ENCODE data around the gene GSTM2. TPM values are rescaled to one million over a fixed set of nuclear protein-coding genes. Genes with fewer than 3 reads are reported as not detected.

Gene GSTM2
- total and polyA plus RNA-seq, 2 donors (not counting 3 experiments of a cell fraction or from before 2014, with no cell fraction given) = 21.5 to 23.6 TPM

DNA sequence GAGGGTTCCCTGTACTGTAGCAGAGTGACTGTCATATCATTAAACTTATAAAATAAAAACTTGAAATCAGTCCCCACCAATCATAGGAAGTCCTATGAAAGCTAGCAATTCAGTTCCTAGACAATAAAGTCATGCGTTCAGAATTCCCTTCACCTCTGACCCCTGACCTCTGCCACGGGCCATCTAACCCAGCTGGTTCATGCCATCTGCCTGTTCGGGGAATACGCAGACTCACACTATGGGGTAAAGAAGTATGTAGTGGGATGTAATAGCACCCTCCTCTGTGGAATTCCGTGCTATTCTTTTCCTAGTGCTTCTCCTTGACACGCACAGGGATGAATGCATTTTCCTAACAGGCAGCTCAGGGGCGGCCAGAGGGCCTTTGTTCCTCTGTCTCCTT, 9.9 kb upstream of the GSTM2 start:
- intact Hi-C loops (cut with micrococcal nuclease) (no loop called here), dilution Hi-C loops (cut with MboI; ENCODE audit: extremely low pct_ligation_motif_present, low sequenced_read_pairs) (no loop called here)
- BruUV-seq (replicated peaks) = no TSS peak
- Histone ChIP-seq H3K4me2 (ENCODE audit: insufficient read depth, low read length) (no peak overlapping the region), H4K20me1 (replicated peaks; ENCODE audit: control insufficient read depth, extremely low read depth, insufficient read depth, low read length) (no peaks in the 10 kb centered on the region), H3K27ac (ENCODE audit: insufficient read depth, low read depth, low read length) (no peak overlapping the region), H3K9ac (replicated peaks; ENCODE audit: extremely low read depth, insufficient read depth, low read length) (no peak overlapping the region), H2AFZ (ENCODE audit: low read depth, low read length) (no peak overlapping the region), H3K27me3 (ENCODE audit: control insufficient read depth in 2 of 2, insufficient read depth in 2 of 2, low read length in 2 of 2) (peaks cover 0 to 5% of the 10 kb centered on the region in 2 experiments), H3K79me2 (ENCODE audit: control insufficient read depth, insufficient read depth, low read length) (no peaks in the 10 kb centered on the region), H3K4me1 (ENCODE audit: control insufficient read depth, extremely low read depth, insufficient read depth, low read length) (peaks cover 9% of the 10 kb centered on the region), H3K9me3 (replicated peaks; ENCODE audit: control insufficient read depth, insufficient read depth, low read length) (no peaks in the 10 kb centered on the region), H3K4me3 (replicated peaks in 1 of 3; ENCODE audit: insufficient read depth in 1 of 3, low read depth in 1 of 3, low read length in 3 of 3) (no peak overlapping the region), H3K9me1 (replicated peaks; ENCODE audit: control insufficient read depth, extremely low read depth, insufficient read depth, low read length) (no peaks in the 10 kb centered on the region), H3K36me3 (ENCODE audit: control insufficient read depth in 2 of 2, extremely low read depth in 1 of 2, insufficient read depth in 2 of 2, low read length in 2 of 2) (no peaks in the 10 kb centered on the region)
- TF ChIP-seq POLR2A (IDR thresholded peaks at IDR 0.05; ENCODE audit: low read depth, low read length) (no peak), MYC (IDR thresholded peaks at IDR 0.05; ENCODE audit: low read depth, low read length) (no peak), EZH2 (IDR thresholded peaks at IDR 0.05; ENCODE audit: borderline replicate concordance, low read depth, low read length, severe bottlenecking) (no peak), JUN (IDR thresholded peaks at IDR 0.05; ENCODE audit: borderline replicate concordance, insufficient read depth, insufficient read length, low read depth) (no peak), GATA2 (IDR thresholded peaks at IDR 0.05; ENCODE audit: insufficient read depth, insufficient read length, low read depth, low read length) (no peak), FOS (IDR thresholded peaks at IDR 0.05; ENCODE audit: borderline replicate concordance, insufficient read depth, low read length) (no peak), POLR2AphosphoS5 (IDR thresholded peaks at IDR 0.05; ENCODE audit: insufficient read depth, low read depth, low read length) (no peak)
- TF ChIP-seq, protein P1, sequence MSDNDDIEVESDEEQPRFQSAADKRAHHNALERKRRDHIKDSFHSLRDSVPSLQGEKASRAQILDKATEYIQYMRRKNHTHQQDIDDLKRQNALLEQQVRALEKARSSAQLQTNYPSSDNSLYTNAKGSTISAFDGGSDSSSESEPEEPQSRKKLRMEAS (IDR thresholded peaks at IDR 0.05; ENCODE audit: insufficient read depth, insufficient read length) = no peak
- TF ChIP-seq, protein P2, sequence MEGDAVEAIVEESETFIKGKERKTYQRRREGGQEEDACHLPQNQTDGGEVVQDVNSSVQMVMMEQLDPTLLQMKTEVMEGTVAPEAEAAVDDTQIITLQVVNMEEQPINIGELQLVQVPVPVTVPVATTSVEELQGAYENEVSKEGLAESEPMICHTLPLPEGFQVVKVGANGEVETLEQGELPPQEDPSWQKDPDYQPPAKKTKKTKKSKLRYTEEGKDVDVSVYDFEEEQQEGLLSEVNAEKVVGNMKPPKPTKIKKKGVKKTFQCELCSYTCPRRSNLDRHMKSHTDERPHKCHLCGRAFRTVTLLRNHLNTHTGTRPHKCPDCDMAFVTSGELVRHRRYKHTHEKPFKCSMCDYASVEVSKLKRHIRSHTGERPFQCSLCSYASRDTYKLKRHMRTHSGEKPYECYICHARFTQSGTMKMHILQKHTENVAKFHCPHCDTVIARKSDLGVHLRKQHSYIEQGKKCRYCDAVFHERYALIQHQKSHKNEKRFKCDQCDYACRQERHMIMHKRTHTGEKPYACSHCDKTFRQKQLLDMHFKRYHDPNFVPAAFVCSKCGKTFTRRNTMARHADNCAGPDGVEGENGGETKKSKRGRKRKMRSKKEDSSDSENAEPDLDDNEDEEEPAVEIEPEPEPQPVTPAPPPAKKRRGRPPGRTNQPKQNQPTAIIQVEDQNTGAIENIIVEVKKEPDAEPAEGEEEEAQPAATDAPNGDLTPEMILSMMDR (IDR thresholded peaks at IDR 0.05; ENCODE audit: extremely low read depth in 1 of 2, insufficient read depth in 1 of 2, low read depth in 1 of 2, low read length in 2 of 2) = no peak
- DNase-seq (ENCODE audit: low read depth, low spot score) = no peak
- FAIRE-seq = no peak
- POLR2A ChIA-PET = no interaction called here
- CTCF ChIA-PET = interaction anchor here (1.0 to 4.3 kb wide), 5 partner anchors 18 to 327 kb away, joined by 3 to 33 read pairs (median 5); partner anchors contain the start of genes AHCYL1 and GSTM1
